Prostate gland (tissue), 2 donors: ENCODE results near the gene ERP44.

ENCODE experiments used
- CTCF ChIP-seq, 4 experiments: fragments of 200-600 bp in 2 of 4; fragments of 450-650 bp in 2 of 4; sonication (generic) in 2 of 4; IDR thresholded peaks; 1 replicate in 3 of 4; 2 replicates in 1 of 4; pipeline ENCODE4 v1.5.1; 2016 to 2019; ENCODE audit warnings: antibody characterized with exemption in 4 of 4, mild to moderate bottlenecking in 2 of 4, moderate library complexity in 2 of 4
- POLR2AphosphoS5 ChIP-seq: sonication (generic); formaldehyde crosslinking; IDR thresholded peaks from one replicate; pipeline ENCODE4 v1.6.1; 2017; ENCODE audit warnings: antibody characterized with exemption

GRCh38 chr9:100063185-100063584, 35.6 kb downstream of the ERP44 start:
- TF ChIP-seq CTCF (IDR thresholded peaks at IDR 0.05) (no peak), POLR2AphosphoS5 (no peak)
